Activated T-cell treated with anti-CD3 and anti-CD28 coated beads, Interleukin-2, amount 50 U/mL, for 48 hours (primary cell): Measurements from ENCODE around the gene ANKRD2.
"Not testable (repeated sequence)": the region's sequence is repeated elsewhere in the genome, so short reads cannot be mapped to it uniquely, and the experiment has no call there.

Experiments
- DNase-seq, 2 experiments: peaks; one replicate each; pipeline ENCODE4 v3.0.0-alpha.2; 2020

ANKRD2 gene

GRCh38 chr10:97573021-97573420, 442 bp downstream of the ANKRD2 start:
- DNase-seq, result no peak

DNA sequence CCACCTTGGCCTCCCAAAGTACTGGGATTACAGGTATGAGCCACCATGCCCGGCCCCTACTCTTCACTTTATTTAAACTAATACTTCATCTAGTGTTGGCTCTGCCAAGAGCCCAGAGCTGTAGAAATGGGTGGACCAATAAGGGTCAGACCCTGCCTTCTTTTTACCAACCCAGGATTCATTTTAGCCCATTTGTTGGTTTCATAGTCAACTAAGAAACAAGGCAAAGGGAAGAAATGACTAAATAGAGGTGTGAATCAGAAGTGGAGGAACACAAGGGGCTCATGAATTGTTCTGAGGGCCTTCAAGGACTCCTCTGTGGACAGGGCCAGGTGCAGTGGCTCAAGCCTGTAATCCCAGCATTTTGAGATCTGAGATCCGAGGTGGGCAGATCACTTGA, 1.1 kb downstream of the ANKRD2 start:
- DNase-seq, result no peak

DNA sequence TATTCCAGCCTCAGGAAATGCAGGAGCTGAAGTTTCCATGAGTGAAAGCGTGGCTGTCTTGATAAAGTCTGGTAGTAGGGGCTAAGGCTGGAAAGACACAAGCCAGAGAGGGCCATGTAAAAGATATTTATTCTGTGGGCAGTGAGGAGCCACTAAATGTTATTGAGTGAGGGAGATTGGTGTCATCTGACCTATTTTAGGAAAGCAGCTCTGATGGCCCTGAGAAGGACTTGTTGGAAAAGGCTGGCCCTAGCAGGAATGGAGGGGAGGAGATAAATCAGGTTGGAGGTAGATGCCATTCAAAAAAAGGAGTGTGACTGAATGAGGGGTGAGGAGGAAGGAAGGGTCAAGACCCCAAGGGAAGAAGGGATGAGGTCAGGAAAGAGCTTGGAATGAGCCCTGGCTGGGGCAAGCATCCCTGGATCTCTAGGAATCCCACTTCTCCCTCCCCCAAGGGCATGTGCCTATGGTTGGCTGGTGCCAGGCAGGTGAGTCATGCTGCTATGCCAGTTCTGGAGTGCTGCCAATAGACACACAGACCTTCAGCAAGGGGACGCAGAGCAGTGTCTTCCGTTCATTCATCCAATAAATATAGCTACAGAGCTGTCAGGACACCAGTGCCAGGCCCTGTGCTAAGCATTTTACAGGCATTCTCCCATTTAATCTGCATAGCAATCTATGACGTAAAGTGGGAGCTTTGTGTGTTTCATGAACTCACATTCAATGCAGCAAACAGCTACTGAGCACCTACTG, 2.0 kb downstream of the ANKRD2 start:
- DNase-seq, result no peak

DNA sequence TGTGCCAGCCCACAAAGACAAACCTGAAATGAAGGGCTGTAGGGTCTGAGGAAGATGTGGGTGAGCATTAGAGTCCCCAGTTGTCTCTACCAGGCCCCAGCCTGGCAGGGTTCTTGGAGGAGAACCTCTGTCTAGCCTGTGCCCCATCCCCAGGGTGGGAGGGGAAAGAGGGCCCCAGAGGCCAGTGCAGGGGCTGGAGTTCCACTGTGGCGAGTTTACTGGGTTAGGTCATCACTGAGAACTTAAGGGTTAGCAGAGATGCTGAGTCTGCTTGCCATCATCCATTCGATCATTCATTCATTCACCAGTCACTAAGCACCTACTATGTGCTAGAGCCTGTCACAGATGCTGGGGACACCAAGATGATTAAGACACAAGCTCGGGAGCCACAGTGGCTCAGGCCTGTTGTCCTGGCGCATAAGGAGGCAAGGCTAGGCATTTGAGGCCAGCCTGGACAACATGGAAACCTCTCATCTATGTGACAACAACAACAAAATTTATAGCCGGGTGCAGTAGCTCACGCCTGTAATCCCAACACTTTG, 2.6 kb downstream of the ANKRD2 start:
- no peak for DNase-seq

- not testable (repeated sequence) for DNase-seq
These were observed 3.9 kb downstream of the ANKRD2 start for GRCh38 chr10:97576487-97576886.

DNA sequence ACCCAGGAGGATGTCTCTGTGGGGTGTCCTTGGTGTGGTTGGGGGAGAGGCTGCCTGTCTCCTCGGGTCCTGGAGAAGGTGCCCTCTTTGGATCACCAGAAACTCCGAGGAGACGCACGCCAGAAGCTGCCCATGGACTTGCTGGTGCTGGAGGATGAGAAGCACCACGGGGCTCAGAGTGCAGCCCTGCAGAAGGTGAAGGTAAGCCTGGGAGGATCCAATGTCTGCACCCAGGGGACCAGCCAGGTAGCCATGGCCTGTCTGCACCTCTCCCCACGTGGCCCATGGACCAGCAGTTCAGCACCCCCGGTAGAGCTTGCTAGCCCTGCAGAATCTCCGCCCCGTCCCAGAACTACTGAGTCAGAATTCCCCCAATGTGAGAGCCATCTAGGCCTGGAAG, 5.1 kb downstream of the ANKRD2 start:
- no peak for DNase-seq

DNA sequence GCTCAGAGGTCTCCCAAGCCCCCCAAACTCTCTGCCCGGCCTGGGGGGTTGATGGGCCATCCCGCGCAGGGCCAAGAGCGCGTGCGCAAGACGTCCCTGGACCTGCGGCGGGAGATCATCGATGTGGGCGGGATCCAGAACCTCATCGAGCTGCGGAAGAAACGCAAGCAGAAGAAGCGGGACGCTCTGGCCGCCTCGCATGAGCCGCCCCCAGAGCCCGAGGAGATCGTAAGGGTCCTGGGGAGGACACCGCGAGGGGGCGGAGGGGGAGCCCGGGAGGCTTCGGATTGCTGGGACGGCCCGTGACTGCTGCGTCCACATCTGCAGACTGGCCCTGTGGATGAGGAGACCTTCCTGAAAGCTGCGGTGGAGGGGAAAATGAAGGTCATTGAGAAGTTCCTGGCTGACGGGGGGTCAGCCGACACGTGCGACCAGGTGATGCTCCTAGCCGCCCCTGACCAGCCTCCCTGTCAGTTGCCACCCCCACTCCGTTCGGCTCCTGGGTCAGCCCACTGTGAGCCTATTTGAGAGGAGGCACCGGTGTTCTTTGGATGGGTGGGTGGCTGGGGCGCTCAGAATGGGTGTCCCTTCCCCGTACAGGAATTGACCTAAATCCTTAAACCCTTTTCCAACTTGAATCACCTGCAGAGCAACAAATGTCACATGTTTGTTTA, 5.7 kb downstream of the ANKRD2 start:
- DNase-seq, result no peak

- no peak for DNase-seq
These were observed 8.1 kb downstream of the ANKRD2 start for GRCh38 chr10:97580421-97581367.

- DNase-seq, result no peak
These were observed 9.6 kb downstream of the ANKRD2 start for GRCh38 chr10:97582169-97582568.

DNA sequence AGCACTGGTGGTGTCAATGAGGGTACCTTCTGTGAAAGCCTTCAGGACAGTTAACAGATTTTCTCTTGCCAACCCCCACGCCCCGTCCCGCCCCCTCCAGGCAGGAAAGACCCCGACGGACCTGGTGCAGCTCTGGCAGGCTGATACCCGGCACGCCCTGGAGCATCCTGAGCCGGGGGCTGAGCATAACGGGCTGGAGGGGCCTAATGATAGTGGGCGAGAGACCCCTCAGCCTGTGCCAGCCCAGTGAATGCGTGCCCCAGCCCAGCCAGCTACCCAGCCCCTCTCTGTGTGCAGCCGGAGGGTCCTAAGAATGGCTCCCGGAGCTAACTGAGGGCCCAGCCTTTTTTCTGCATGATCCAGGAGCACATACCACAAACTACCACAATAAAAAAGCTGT, 10.9 kb downstream of the ANKRD2 start:
- DNase-seq, result no peak

- no peak for DNase-seq
These were observed 11.7 kb downstream of the ANKRD2 start, which contains the start of gene HOGA1 for GRCh38 chr10:97584060-97584797. HOGA1 (plus strand) TSS chr10:97584389; CDS start chr10:97584704, 315 bp downstream.

- DNase-seq, result no peak
These were observed 12.3 kb downstream of the ANKRD2 start for GRCh38 chr10:97584798-97585438.

- DNase-seq, result no peak
These were observed 12.8 kb downstream of the ANKRD2 start for GRCh38 chr10:97585439-97585811.

GRCh38 chr10:97587183-97587582, 14.6 kb downstream of the ANKRD2 start:
- DNase-seq, result no peak

- no peak for DNase-seq
These were observed 16.9 kb downstream of the ANKRD2 start, which contains the start of gene C10orf62 for GRCh38 chr10:97589479-97589878. C10orf62 (plus strand) TSS chr10:97589721; CDS start chr10:97589898, 177 bp downstream.

- DNase-seq, result no peak
These were observed 17.6 kb downstream of the ANKRD2 start for GRCh38 chr10:97590082-97590747.

- DNase-seq, result no peak
These were observed 18.3 kb downstream of the ANKRD2 start for GRCh38 chr10:97590748-97591495.

- DNase-seq, result no peak
These were observed 20.8 kb downstream of the ANKRD2 start for GRCh38 chr10:97593421-97593820.

DNA sequence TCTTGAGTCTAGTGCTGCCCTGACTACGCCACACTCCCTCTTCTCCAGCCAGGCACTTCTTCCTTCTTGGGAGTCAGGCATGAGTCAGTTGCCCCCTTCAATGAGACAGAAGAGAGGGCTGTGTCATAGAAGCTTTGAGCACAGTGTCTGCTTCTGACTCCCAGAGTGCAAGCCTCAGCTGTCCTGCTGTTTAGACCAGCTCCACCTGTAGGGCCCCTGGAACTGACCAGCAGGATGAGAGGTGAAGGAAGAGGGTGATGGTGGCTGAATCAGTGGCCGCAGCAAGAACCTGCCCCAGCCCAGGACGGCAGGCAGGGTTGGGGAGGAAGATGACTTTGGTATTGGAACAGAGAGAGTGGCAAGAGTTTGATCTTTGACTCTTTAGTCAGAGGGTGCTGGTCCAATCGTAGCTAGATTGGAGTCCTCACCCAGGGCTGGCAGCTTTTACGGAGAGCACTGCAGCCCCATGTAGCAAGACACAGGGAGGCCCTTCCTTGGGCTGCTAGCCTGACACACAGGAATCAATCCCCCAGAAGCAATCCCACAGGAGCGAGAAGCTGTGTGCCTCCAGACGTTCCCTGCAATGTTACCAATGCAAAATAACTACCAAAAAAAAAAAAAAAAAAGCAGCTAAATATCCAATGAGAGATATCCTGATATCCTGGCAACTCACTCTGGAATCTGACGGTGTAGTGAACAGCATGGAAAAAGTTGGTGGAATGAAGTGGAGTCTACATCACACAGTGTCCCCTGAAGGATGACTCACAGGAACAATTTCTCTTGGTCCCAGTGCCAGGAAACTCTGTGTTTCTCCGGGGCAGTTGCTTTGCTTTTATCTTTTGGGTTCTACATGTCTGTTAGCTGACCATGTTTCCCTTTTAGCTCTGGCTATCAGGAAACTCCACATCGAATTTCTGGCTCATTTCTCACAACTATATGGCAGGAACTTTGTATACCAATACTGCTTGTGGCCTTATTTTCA, 23.8 kb downstream of the ANKRD2 start:
- no peak for DNase-seq
